ENCODE data around the gene SMDT1.
A peak's percentile ranks its signal among the peaks of the same experiment; 100 is the strongest.
"Not testable (repeated sequence)": the region's sequence is repeated elsewhere in the genome, so short reads cannot be mapped to it uniquely, and the experiment has no call there.

The SMDT1 gene

DNA sequence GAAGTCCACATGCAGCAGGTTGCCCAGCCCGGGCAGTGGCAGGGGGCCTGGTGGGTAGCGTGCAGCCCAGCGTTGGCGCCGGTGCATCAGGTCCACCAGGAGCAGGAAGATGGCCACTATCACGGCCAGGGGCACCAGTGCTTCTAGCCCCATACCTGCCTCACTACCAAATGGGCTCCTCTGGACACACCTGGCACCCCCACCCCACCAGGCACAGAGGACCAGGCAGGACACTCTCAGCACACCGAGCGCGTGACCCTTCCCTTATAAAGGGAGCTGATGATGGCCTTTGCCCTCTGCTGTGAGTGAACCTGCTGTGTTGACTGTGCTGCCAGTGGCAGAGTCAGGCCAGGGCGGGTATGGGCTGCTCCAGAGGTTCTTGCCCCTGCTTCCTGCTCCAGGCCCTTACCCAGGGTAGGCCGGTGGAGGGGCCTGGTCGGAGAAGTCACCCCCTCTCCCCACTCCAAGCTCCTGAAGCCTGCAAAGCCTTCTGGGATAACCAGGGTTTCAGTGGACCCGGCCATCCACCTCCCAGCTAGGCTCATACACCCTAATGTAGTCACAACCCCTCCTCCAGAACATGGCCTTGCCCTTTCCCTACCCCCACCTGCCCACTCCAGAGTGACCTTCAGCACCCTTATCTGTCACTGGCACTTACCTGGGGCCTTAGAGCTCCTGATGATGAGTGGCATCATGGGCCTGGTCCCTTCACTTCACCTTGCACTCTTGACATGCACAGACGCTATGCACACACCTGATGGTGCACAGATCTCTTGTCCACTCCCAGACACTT, 51.3 kb downstream of the SMDT1 start, which contains the start of gene CYP2D6:
CYP2D6 (minus strand) TSS at position 172 of the 793 bp plus-strand sequence; CDS start at position 153, 19 bp downstream.
- not testable (repeated sequence) for H3K4me2 ChIP-seq; H4K20me1 ChIP-seq; H3K9ac ChIP-seq; H3K27me3 ChIP-seq; H3K36me3 ChIP-seq; H3K4me3 ChIP-seq; H3K9me3 ChIP-seq (replicated peaks in 1 of 11); H3K27ac ChIP-seq
- H3K4me1 ChIP-seq: peaks cover 0 to 29% (median 24%) of the 10 kb centered on the region in 10 experiments; a peak in 14 of 20 replicates

GRCh38 chr22:42131562-42131961, 52.1 kb downstream of the SMDT1 start:
- H3K9ac ChIP-seq: no peak overlapping the region
- no peak overlapping the region for H3K4me2 ChIP-seq
- H3K9me3 ChIP-seq (replicated peaks in 1 of 11): no peaks in the 10 kb centered on the region
- no peaks in the 10 kb centered on the region for H3K36me3 ChIP-seq
- no peak for TF ChIP-seq Cebpa-rat (IDR thresholded peaks at IDR 0.05)
- no peaks in the 10 kb centered on the region for H3K27me3 ChIP-seq
- H3K4me1 ChIP-seq: peaks cover 0 to 29% (median 24%) of the 10 kb centered on the region in 10 experiments; a peak in 14 of 20 replicates
- no peak overlapping the region for H3K27ac ChIP-seq
- H3K4me3 ChIP-seq: no peak overlapping the region
- no peaks in the 10 kb centered on the region for H4K20me1 ChIP-seq

- Histone ChIP-seq H3K4me2 (peak overlapping the region in 8 of 11 experiments; percentile 9 to 41 (median 30); a peak in 10 of 22 replicates), H3K36me3 (no peaks in the 10 kb centered on the region), H4K20me1 (no peaks in the 10 kb centered on the region), H3K4me1 (peaks cover 0 to 29% (median 24%) of the 10 kb centered on the region in 10 experiments; a peak in 14 of 20 replicates), H3K4me3 (no peak overlapping the region), H3K9ac (no peak overlapping the region), H3K27me3 (no peaks in the 10 kb centered on the region), H3K9me3 (replicated peaks in 1 of 11) (no peaks in the 10 kb centered on the region), H3K27ac (no peak overlapping the region)
- no peak for TF ChIP-seq Cebpa-rat (IDR thresholded peaks at IDR 0.05)
Observed at GRCh38 chr22:42132457-42132856, 53.0 kb downstream of the SMDT1 start.

Data from BLaER1 treated with 17β-estradiol and CSF1 and Interleukin-3, amounts not matched to agents 10 nM and 100 nM (cell line).